DMS153 treated with DMSO at 0.1 percent for 48 hours (cell line): Measurements from ENCODE around the gene SMOC1.

ENCODE experiments used
- DNase-seq: peaks from one replicate; lab custom pipeline; 2025; ENCODE audit not compliant: unreplicated experiment; lab: John Stamatoyannopoulos, UW

Gene SMOC1

DNA sequence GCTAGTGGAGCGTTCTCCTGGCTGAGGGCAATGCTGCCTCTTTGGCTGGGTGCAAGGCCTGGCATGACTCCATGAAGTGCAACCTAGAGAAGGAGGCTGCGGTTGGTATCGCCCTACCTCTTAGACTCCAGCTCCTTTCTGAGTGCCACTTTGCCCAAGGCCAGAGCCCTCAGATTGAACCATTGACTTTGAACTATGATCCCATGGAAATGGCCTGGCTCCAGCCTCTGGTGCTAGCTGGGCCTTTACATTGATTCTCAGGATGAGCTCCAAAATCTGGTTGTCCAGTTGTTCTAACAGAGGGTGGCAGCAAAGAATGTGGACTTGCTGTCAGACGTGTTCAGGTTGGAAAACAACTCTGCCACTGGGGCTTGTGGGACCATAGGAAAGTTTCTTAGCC lies 16.1 kb upstream of the SMOC1 start:
- no peak for DNase-seq

DNA sequence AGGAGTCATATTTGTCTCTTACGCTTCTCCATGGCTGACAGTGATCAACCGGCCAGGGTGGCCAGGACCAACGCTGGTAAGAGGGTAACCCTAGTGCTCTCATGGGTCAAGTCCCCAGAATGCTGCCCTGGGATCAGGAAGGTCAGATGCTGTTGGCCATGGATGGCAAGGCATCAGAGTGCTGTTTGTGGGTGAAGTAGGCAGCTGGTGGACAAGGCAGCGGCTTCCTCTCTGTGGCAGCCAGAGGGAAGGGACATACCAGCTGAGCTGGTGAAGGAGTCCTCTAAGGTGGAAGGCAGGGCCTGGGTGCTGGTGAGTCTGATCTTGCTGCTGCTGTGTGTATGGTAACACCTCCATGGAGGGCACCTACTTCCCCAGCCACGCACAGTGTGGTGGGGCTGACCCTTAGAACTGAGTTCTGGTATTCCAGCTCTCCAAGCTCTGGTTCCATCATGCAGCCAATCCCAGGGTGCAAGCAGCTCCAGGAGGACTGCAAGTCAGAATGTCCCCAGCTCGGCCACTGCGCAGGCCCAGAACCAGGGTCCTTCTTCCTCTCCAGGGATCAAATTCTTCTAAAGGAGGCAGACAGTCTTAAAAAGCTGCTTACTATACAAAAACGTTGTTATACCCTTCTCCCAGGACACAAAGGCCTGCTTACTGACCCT lies 13.4 kb upstream of the SMOC1 start:
- no peak for DNase-seq

DNA sequence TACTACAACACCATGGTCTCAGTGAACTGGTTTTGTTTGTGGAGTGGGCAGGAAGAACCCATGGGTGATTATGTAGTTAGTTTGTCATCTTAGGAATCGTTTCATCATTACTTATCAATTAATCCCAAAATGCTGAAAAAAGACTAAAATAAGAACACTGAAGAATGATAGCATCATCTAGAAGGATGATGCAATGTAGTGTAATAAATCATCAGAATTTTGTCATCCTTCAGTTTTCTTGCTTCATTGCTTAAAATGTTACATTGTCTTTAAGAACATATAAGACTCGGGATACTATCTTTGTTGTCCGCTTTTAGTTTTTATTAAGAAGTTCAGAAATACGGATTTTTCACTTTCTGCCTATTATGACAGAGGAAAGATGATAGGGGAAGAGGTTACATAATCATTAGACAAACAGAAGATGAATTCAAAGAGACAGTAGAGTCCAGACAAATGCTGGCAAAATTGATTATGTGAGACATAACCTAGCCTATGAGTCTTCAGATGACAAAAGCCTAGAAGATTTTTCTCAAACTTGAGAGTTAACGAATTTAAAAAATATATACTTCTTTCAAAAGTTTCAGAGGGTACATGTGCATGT lies 10.8 kb upstream of the SMOC1 start:
- DNase-seq = no peak

DNA sequence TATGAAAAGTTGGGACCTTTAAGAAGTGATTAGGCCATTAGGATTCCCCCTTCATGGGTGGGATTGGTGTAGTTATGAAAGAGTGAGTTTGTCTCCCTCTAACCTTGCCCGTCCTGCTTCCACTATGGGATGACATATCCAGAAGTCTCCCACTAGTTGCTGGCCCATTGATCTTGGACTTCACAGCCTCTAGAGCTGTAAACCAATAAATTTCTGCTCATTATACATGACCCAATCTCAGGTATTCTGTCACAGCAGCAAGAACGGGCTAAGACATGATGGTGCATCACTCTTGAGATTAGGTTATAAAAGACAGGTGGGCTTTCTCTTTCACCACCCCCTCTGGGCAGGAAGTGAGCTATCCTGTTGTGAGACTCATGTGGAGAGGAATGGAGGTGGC lies 8.6 kb upstream of the SMOC1 start:
- DNase-seq = no peak

DNA sequence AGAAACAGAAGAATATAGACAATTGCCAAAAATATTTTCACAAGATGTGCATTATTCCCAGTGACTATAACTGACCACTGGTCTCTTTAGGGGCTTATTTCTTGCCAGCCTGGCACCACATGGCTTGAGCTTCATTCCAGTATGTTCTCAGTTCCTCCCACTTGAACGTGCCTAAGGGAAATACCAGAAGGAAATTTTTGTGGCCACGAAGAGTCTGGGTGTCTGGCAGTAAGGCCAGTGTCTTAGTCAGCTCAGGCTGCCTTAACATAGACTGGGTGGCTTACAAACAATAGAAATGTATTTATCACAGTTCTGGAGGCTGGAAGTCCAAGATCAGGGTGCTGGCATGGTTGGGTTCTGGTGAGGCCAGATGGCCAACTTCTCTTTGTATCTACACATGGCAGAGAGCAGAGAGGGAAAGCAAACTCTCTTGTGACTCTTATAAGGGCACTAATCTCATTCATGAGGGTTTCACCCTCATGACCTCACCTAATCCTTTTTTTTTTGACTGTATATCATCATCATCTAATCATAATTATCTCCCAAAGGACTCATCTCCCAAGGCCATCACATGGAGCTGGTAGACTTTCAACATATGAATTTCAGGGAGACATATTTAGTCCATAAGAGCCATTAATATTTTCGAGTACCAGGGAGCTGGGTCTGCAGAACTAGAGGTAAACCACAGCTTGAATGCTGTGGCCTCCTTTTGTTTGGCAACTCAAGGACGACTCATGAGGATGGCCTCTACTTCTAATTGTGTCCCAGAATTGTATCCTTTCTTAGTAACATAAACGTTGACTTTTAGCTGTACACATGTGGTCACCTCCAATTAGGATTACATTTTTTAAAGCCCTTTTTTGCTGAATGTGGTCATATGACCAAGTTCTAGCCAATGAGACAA lies 5.1 kb upstream of the SMOC1 start:
- no peak for DNase-seq

DNA sequence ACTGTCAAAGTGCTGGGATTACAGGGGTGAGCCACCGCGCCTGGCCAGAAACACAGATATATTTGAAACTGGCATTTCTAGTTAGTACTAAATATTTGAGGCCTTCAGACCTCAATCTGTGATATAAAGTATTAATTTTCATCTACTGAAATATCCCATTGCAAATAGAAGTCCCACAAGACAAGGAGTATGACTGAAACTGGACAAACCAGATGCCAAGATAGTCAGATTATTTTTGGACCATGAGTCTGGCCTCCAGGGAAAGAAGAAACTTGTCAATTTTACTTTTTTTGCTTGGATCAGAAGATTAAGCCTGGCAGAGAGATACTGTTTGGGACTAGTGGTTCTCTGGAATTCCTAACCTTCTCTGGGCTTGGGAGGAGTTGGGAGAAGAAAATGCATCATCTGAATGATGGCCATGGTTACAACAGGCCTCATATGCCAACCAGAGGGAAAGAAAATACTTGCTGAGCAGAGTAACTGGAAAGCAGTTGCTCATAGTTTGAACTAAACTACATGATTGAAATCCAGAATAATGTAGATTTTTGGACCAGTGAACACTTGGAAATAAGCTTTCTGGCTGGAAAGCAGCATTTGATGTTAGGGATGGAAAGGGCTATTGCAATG lies 2.9 kb upstream of the SMOC1 start:
- no peak for DNase-seq

DNA sequence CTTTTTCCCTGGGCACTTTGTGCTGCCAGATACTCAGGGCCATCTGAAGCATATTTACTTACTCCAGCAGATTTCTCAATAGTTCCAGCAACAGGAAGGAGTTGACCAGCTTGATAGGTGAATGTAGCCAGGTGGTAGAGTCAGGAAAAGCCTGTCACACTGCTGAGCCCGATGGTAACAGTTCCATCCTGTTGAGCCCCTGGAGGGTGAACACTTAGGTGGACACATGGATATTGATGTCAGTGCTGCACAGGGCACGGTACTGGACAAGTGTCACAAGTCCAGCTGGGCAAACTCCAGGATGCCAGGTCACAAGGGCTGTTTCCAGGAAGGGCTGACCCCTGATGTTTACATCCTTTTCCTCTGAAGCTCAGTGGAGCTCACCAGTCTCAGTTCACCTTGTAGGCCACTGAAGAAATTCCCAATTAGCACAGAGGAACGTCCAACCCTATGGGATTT lies 2.3 kb upstream of the SMOC1 start:
- DNase-seq = no peak

DNA sequence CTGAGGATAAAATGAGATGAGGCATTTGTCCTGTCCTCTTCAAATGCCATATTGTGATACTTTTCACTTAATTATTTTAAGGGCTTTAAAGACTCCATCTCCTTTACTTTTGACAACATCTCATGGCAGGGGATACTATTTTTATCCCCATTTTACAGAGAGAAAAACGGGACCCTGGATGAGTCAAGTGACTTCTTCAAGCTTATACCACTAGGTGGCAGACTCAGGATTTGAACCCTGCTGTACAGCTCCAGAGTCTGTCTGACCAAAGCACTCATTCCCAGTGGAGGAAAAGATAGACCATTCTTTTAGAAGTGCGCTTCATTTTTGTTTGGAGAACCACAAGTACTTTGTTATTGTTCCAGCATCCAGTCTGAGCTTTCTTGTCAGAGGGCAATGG lies 1.7 kb upstream of the SMOC1 start:
- peak; percentile 31 for DNase-seq

DNA sequence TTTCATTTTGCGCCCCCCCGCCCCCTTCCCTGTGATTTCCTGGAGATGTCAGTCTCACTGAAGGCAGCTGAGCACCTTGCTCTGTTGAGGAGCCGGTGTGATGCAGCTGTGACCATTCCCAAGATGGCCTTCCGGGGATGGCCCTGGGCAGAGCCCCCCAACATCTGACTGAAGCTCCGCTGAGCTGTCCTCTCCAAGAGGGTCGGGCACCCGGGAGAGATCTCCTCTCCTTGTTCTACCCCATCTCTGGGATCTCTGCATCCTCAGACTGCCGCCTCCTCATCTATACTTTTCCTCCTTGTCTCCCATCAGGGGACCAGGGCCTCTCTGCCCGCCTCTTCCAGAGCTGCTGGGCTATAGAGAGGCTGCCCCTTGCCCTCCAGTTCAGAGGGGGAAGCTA lies 965 bp upstream of the SMOC1 start:
- DNase-seq = no peak

DNA sequence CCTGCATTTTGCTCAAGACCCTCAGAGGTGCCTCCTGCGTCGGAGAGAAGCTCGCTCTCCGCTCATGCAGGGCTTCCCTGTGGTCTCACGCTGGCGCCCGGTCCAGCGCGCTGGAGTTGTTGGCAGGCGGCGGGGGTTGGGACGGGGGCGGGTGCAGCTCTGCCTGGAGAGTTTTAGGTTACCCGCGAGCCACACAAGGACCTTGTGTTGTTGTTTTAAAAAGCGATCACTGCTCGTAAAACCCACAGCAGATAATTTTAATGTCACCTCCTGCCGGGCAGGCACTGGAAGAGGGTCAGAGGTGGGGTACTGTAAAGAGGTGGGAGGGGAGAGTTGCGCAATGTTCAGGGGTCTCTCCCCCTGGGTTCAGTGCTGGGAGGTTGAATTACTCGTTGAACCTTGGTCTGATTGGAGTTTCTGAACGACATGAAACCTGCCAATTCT lies 850 bp downstream of the SMOC1 start:
- DNase-seq = peak; percentile 6

DNA sequence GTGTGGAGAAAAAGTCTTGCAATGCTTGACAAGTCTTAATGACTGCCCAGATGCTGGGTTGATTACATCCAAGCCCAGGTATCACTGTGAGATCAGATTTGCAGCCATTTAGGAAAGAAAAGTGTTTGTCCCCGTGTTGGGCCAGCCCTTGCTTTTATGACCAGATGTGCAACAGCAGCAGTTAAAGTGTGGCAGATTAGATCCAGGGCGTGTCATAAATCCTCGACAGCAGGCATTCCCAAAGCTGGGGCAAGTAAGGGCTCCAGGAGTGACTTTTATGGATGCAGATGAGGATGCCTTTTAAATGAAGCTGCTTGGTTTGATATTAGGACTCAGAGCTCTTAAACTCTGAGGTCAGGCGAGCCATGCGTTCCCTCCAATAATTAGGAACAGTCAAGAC lies 1.7 kb downstream of the SMOC1 start:
- no peak for DNase-seq

DNA sequence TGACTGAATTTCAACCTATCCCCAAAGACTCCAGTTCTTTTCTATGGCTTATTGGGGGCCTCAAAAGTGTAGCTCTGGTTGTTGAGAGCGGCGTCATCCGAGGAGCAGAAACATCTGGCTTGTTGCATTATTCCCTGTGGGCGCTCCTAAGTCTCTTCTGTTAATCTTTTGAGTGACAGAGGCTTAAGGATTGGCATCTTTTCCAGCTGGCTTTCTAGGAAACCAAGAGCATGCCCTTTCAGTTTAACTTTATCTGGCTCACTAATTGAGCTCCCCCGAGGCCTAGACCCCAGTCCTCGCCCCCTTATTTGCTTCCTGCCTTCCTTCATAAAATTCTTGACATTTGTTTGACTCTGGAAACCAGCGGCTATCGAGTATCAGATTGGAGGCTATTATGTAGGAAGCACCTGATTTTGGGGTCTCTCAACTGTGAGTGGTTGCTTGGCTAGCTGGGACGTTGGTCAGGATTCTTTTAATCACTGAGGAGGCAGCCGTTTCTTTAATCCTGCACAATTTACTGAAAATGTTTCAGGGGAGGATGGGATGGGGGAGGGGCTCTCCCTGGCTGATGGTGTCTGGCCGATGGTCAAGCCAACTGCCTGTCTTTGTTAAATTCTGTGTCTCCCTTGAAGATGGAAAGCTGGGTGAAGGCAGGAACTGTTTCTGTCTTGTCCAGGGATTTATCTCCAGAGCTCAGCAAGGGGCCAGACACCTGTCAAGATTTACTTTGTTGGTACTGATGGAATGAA lies 3.1 kb downstream of the SMOC1 start:
- no peak for DNase-seq

DNA sequence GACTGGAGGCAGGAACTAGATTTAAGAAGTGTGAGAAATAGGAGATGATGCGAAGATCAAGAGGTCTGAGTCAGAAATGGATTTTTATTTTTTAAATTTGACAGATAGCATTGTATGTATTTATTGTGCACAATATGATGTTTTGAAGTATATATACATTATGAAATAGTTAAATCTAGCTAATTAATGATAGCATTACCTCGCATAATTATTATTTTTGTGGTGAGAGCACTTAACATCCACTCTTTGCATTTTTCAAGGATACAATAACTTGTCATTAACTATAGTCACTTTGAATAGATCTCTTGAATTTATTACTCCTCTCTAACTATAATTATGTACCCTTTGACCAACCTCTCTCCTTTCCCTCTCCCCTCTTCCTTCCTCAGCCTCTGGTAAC lies 3.7 kb downstream of the SMOC1 start:
- DNase-seq = no peak

DNA sequence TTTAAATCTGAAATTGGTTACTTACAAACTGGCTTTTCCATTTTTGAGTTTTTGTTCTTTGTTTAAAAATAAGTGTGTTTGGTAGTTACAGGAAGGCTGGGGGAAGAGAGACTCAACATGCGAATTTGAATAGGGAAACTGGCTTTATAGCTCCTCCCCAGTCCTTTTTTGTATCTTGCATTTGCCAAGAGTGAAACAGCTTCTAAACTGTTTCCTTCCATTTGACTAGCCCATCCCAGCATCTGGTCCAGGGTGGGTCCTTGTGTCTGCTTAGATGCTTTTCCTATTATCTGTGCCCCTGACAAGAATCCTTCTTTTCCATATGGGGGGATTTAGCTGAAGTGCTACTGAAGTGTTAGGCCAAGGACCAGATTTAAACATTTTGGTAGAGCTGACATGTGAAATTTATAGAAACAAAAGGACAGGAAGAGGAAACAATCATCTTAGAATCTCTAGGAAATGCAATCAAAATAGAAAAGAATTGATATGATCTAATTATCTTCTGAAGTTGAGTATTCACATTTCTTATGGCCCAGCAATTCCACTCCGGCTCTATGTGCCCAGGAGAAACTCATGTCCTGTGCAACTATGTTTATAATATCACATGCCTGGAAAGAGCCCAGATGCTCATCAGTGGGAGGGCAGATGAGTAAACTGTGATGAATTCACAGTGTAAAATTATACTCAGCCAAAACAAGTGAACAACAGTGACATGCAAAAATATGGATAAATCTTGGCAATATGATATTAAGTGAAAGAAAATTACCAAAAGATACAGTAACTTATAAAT lies 7.4 kb downstream of the SMOC1 start:
- no peak for DNase-seq

DNA sequence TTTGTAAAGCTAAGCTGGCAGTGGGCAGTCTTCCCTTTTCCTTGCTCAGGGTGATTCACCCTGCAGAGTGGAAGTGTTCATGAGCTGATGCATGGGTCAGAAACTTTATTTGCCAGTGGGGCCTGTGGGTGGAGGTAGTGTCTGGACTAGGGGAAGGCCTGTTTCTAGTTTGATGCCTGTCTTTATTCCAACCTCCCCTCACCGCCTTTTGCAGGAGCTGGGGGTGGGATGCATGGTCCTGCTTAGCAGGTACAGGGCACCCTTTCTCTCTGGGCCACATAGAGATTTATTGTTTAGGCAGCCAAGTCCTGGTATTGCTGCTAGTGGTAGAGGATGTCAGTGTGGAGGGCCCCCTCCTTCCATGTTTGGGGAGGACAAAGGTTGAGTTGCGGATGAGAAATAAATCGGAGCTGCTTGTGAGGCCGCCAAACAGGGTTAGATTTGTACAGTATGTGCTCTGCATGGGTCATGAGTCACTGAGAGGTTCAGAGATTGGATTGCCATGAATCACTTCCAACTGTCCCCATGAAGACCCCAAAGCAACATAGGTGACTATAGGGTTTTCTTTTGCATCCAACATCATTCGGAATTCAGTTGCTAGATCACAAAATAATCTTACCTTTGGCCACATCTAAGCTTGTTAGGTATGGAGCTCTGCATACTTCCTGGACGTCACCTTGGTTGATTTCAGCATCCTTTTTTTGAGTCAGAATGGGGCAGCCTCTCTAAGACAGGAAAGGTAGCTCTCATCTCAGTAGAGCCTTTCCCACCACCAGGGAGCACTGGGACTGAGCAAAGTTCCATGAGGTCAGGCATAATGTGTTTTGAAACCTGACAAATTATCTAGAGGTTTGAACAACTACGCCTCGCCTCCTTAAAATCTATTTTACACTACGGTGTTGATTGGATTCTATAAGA lies 8.8 kb downstream of the SMOC1 start:
- no peak for DNase-seq

DNA sequence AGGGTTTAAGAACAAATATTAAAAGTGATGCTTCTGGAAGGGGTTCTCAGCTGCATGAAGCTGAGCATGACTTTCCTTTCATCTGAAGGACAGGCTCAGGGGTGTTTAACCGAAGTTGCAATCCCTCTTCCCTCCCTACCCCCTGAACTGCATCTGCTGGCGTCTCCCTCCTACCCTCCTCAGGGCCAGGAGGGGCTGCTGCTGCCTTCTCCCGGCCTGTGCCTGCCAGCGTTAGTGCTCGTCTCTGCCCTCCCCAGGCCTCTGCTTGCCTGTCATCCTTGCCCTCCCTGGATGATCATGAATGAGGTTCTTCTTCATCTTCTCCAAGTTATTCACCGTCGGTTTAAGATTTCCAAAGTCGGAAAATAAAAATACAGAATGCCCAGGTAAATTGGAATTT lies 12.2 kb downstream of the SMOC1 start:
- DNase-seq = no peak

DNA sequence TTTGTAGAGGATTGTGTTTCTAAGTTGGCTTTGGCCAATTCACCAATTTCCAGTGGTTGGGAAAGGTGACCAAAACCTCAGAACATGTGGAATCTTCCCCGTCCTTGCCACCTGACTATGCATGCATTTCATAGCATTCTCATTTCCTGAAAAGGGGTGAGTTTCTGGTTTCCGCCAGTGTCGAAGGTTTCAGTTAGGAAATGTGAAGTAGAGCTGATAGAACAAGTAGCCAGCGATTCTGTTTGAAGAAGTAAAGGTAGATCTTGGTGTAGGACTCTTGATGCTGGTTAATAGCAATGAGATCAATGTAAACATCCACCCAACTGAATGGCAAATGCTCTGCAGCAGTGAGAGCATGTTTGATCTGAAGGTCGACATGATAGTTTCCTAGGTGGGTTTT lies 15.9 kb downstream of the SMOC1 start:
- DNase-seq = no peak

DNA sequence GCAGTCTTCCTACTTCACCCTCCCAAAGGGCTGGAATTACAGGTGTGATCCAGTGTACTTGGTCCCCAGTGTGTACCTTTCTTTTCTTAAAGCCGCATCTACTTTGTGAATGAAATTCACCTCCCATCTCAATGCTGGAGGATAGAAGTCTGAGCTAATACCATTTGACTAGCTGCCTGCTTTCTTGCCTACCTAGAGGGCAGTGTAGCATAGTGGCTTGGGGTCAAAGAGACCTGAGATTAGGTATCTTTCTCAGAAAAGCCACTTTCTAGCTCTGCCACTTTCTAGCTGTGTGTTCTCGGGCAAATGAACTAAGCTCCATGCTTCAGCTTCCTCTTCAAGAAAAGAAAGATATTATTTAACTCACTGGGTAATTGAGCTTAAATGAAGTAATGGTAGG lies 16.9 kb downstream of the SMOC1 start:
- no peak for DNase-seq

DNA sequence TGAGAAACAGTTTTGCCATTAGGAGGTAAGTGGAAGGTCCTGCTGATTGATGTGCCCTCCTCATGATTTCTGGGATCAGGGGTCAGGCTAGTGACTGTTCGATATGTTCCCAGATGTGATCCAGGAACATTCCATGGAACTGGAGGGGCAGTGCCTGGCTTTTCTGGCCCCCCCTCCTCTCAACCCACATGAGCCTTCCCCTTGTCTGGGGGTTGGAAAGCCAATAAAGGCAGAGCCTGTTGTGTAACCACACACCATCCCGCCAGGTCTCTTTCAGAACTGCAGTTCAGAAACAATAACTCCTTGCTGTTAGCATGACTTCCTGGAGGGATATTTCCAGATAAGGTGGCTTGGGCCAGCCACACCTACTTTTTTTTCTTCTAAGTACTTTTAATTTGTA lies 17.8 kb downstream of the SMOC1 start:
- DNase-seq = no peak
